GM23338 (cell line): Measurements from ENCODE around the gene LCMT1. TPM values are rescaled to one million over a fixed set of nuclear protein-coding genes. Genes with fewer than 3 reads are reported as not detected.

Experiments
- ATAC-seq: fragments of 200-7000 bp; cut with Tn5 transposase; 3 replicates; pipeline ENCODE4 v1.9.1; 2020
- DNase-seq: peaks from one replicate; pipeline ENCODE4 v3.0.0-alpha.2; 2015; ENCODE audit warnings: low spot score
- H2AFZ ChIP-seq: fragments of 200-600 bp; sonication (generic); 2 replicates; pipeline ENCODE4 v1.8.0; 2016; ENCODE audit warnings: antibody characterized with exemption, mild to moderate bottlenecking, moderate library complexity
- H3F3A ChIP-seq: fragments of 200-600 bp; sonication (generic); replicated peaks from 2 replicates; pipeline ENCODE4 v1.8.0; 2017; ENCODE audit warnings: antibody characterized with exemption, mixed run types, low read depth
- H3K27ac ChIP-seq: fragments of 200-600 bp; sonication (generic); 2 replicates; pipeline ENCODE4 v1.6.1; 2016; ENCODE audit warnings: low read depth
- H3K27me3 ChIP-seq: fragments of 200-600 bp; sonication (generic); 2 replicates; pipeline ENCODE4 v1.8.0; 2016; ENCODE audit warnings: mild to moderate bottlenecking, mixed run types, moderate library complexity; ENCODE audit not compliant: insufficient read depth
- H3K36me3 ChIP-seq: fragments of 200-600 bp; sonication (generic); 2 replicates; pipeline ENCODE4 v1.8.0; 2016; ENCODE audit warnings: mild to moderate bottlenecking; ENCODE audit not compliant: insufficient read depth
- H3K4me1 ChIP-seq: fragments of 200-600 bp; sonication (generic); 2 replicates; pipeline ENCODE4 v1.8.0; 2016; ENCODE audit warnings: mild to moderate bottlenecking, moderate library complexity; ENCODE audit not compliant: insufficient read depth
- H3K4me2 ChIP-seq: fragments of 200-600 bp; sonication (generic); 2 replicates; pipeline ENCODE4 v1.7.1; 2017; ENCODE audit warnings: mixed run types
- H3K4me3 ChIP-seq: fragments of 200-600 bp; sonication (generic); 2 replicates; pipeline ENCODE4 v1.6.1; 2016; ENCODE audit warnings: mixed run types
- H3K79me2 ChIP-seq: fragments of 200-600 bp; sonication (generic); replicated peaks from 2 replicates; pipeline ENCODE4 v1.8.0; 2017; ENCODE audit warnings: mild to moderate bottlenecking; ENCODE audit not compliant: insufficient read depth
- H3K9me2 ChIP-seq: fragments of 200-600 bp; sonication (generic); 2 replicates; pipeline ENCODE4 v1.8.0; 2017; ENCODE audit not compliant: insufficient read depth
- H4K20me1 ChIP-seq: fragments of 200-600 bp; sonication (generic); replicated peaks from 2 replicates; pipeline ENCODE4 v1.8.0; 2017; ENCODE audit warnings: mild to moderate bottlenecking; ENCODE audit not compliant: insufficient read depth
- H3K27ac Mint-ChIP-seq: 2 replicates; pipeline ENCODE4 v1.8.0; 2020; ENCODE audit warnings: inconsistent platforms, mild to moderate bottlenecking, moderate library complexity, mixed read lengths
- H3K27me3 Mint-ChIP-seq: 3 replicates; pipeline ENCODE4 v1.8.0; 2022; ENCODE audit warnings: low read depth, mild to moderate bottlenecking, moderate library complexity, mixed read lengths, inconsistent platforms; ENCODE audit not compliant: insufficient read depth, poor library complexity
- H3K36me3 Mint-ChIP-seq: 3 replicates; pipeline ENCODE4 v1.8.0; 2021; ENCODE audit warnings: low read depth, mild to moderate bottlenecking, inconsistent platforms, moderate library complexity, mixed read lengths
- H3K4me1 Mint-ChIP-seq: 3 replicates; pipeline ENCODE4 v1.8.0; 2020; ENCODE audit warnings: mild to moderate bottlenecking, inconsistent platforms, mixed read lengths
- H3K4me3 Mint-ChIP-seq: 3 replicates; pipeline ENCODE4 v1.8.0; 2021; ENCODE audit warnings: moderate library complexity, mild to moderate bottlenecking, inconsistent platforms, mixed read lengths
- H3K9me3 Mint-ChIP-seq: 3 replicates; pipeline ENCODE4 v1.8.0; 2020; ENCODE audit warnings: moderate library complexity, mild to moderate bottlenecking, inconsistent platforms, mixed read lengths
- CREB1 ChIP-seq: fragments of 250-450 bp; sonication (Bioruptor Pico); IDR thresholded peaks from 2 replicates; pipeline ENCODE4 v1.5.0; 2020; ENCODE audit warnings: low read depth, mild to moderate bottlenecking, moderate library complexity
- CTCF ChIP-seq, 2 experiments: fragments of 200-600 bp in 1 of 2; sonication (generic) in 1 of 2; conservative IDR thresholded peaks; 2 replicates each; pipeline versions ENCODE4 v1.5.1 to v1.6.1; 2016 to 2017; ENCODE audit warnings: antibody characterized with exemption in 2 of 2, low read depth in 2 of 2, mild to moderate bottlenecking in 2 of 2, moderate library complexity in 1 of 2
- ETS1 ChIP-seq: IDR thresholded peaks from 2 replicates; pipeline ENCODE4 v1.6.1; 2016; ENCODE audit warnings: antibody characterized with exemption
- EZH2 ChIP-seq: fragments of 200-600 bp; sonication (generic); IDR thresholded peaks from one replicate; pipeline ENCODE4 v1.8.0; 2017; ENCODE audit warnings: antibody characterized with exemption, mild to moderate bottlenecking, low read depth; ENCODE audit not compliant: unreplicated experiment
- EZH2phosphoT487 ChIP-seq: fragments of 200-600 bp; sonication (generic); IDR thresholded peaks from one replicate; pipeline ENCODE4 v1.8.1; 2018; ENCODE audit warnings: antibody characterized with exemption; ENCODE audit not compliant: unreplicated experiment
- JUNB ChIP-seq: IDR thresholded peaks from one replicate; pipeline ENCODE4 v1.6.1; 2016; ENCODE audit warnings: antibody characterized with exemption; ENCODE audit not compliant: unreplicated experiment
- POLR2AphosphoS5 ChIP-seq: IDR thresholded peaks from 2 replicates; pipeline ENCODE4 v1.6.1; 2016; ENCODE audit warnings: antibody characterized with exemption, low read depth
- REST ChIP-seq: IDR thresholded peaks from one replicate; pipeline ENCODE4 v1.6.1; 2018; ENCODE audit warnings: antibody characterized with exemption; ENCODE audit not compliant: unreplicated experiment
- STAT1 ChIP-seq: IDR thresholded peaks from one replicate; pipeline ENCODE4 v1.6.1; 2016; ENCODE audit warnings: antibody characterized with exemption; ENCODE audit not compliant: unreplicated experiment
- ZNF331 ChIP-seq: fragments of 250-450 bp; sonication (Bioruptor Pico); IDR thresholded peaks from 2 replicates; pipeline ENCODE4 v1.5.0; 2020; ENCODE audit warnings: low read depth, mild to moderate bottlenecking, moderate library complexity
- ZNF462 ChIP-seq: fragments of 250-450 bp; sonication (Bioruptor Pico); IDR thresholded peaks from 2 replicates; pipeline ENCODE4 v1.5.0; 2020; ENCODE audit warnings: mild to moderate bottlenecking, moderate library complexity
- polyA plus RNA-seq: library from polyadenylated mRNA; unstranded; fragments of >200 nt; fragmentation: Nextera tagmentation; extraction: Ambion mirVana; gene quantifications from 2 replicates; pipeline ENCODE4 v1.2.1, GENCODE V29; 2016
- total RNA-seq: library from RNA; depleted of rRNA; stranded (reverse); fragments of >200 nt; shearing (Covaris generic); gene quantifications from 2 replicates; pipeline ENCODE4 v1.2.3, GENCODE V29; 2014

Gene LCMT1
- total and polyA plus RNA-seq, 2 experiments from 2014 or later = 56.2 to 84.6 TPM

- Mint-ChIP-seq H3K36me3 (no peaks in the 10 kb centered on the region), H3K27me3 (peaks cover 9% of the 10 kb centered on the region), H3K27ac (no peak overlapping the region), H3K9me3 (no peaks in the 10 kb centered on the region), H3K4me3 (no peak overlapping the region), H3K4me1 (no peaks in the 10 kb centered on the region)
- Histone ChIP-seq H3K4me2 (no peak overlapping the region), H3K36me3 (no peaks in the 10 kb centered on the region), H2AFZ (no peak overlapping the region), H3K27ac (no peak overlapping the region), H3K27me3 (no peaks in the 10 kb centered on the region), H3K79me2 (no peaks in the 10 kb centered on the region), H3F3A (no peaks in the 10 kb centered on the region), H3K4me3 (no peak overlapping the region), H3K4me1 (no peaks in the 10 kb centered on the region), H4K20me1 (no peaks in the 10 kb centered on the region), H3K9me2 (no peaks in the 10 kb centered on the region)
- TF ChIP-seq EZH2 (no peak), POLR2AphosphoS5 (no peak), ETS1 (no peak), JUNB (no peak), REST (no peak), CREB1 (CRISPR knock-in tag) (no peak), CTCF (conservative IDR thresholded peaks at IDR 0.05; ENCODE audit: low read depth in 2 of 2) (no peak), ZNF462 (no peak), EZH2phosphoT487 (no peak), ZNF331 (CRISPR knock-in tag) (no peak), STAT1 (no peak)
- DNase-seq = no peak
- no peak for ATAC-seq
Measured at GRCh38 chr16:25217112-25217511, 105.6 kb downstream of the LCMT1 start.
